D341Med (cell line): Measurements from ENCODE around the gene CDHR5.

Source experiments
- DNase-seq: peaks from one replicate; pipeline ENCODE4 v3.0.0; 2012; ENCODE audit warnings: low spot score

Gene CDHR5

DNA sequence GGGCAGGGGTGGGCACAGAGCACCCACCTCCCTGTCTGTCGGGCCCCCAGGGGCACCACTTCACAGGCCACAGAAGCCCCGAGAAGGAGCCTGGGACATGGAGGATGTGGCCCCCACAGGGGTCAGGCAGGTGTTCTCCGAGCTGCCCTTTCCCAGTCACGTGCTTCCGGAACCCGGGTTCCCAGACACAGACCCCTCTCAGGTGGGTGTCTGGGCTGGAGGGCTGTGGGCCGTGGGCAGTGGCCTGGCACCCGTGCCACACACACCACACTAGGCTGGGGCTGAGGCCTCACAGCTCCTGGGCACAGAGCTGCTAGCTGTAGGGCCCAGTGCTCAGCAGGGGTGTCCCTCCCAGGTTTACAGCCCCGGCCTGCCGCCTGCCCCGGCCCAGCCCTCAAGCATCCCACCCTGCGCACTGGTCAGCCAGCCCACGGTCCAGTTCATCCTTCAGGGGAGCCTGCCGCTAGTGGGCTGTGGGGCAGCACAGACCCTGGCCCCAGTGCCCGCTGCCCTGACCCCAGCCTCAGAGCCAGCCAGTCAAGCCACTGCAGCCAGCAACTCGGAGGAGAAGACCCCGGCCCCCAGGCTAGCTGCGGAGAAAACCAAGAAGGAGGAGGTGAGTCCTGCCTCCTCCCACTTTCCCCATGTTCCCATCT lies 14.5 kb downstream of the CDHR5 start:
- DNase-seq: no peak

DNA sequence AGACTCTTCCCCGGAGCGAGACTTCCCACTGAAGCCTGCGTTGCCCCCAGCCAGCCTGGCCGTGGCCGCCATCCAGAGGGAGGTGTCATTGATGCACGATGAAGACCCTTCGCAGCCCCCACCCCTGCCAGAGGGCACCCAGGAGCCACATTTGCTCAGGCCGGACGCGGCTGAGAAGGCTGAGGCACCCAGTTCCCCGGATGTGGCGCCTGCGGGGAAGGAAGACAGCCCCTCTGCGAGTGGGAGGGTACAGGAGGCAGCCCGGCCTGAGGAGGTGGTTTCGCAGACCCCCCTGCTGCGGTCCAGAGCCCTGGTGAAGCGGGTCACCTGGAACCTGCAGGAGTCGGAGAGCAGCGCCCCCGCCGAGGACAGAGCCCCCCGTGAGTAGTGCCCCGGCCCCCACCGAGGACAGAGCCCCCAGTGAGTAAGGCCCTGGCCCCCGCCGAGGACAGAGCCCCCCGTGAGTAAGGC lies 15.4 kb downstream of the CDHR5 start:
- DNase-seq: no peak

DNA sequence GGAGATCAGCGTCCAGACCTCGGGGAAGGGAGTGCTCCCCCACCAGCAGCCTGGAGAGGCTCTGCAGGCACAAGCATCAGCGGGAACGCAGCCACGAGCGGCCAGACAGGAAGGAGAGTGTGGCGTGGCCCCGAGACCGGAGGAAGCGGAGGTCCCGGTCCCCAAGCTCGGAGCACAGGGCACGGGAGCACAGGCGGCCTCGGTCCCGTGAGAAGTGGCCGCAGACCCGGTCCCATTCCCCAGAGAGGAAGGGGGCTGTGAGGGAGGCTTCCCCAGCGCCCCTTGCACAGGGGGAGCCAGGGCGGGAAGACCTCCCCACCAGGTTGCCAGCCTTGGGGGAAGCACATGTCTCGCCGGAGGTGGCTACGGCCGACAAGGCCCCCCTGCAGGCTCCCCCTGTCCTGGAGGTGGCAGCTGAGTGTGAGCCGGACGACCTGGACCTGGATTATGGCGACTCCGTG lies 15.9 kb downstream of the CDHR5 start:
- DNase-seq: no peak

DNA sequence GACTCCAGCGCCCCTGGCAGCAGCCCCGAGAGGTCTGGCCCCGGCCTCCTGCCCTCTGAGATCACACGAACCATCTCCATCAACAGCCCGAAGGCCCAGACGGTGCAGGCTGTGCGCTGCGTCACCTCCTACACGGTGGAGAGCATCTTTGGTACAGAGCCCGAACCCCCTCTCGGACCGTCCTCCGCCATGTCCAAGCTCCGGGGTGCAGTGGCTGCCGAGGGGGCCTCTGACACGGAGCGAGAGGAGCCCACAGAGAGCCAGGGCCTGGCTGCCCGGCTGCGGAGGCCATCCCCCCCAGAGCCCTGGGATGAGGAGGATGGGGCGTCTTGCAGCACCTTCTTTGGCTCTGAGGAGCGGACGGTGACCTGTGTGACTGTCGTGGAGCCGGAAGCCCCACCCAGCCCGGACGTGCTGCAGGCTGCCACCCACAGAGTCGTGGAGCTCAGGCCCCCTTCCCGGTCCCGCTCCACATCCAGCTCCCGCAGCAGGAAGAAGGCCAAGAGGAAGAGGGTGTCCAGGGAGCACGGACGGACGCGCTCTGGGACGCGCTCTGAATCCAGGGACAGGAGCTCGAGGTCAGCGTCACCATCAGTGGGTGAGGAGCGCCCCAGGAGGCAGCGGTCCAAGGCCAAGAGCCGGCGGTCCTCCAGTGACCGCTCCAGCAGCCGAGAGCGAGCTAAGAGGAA lies 16.6 kb downstream of the CDHR5 start:
- no peak for DNase-seq

DNA sequence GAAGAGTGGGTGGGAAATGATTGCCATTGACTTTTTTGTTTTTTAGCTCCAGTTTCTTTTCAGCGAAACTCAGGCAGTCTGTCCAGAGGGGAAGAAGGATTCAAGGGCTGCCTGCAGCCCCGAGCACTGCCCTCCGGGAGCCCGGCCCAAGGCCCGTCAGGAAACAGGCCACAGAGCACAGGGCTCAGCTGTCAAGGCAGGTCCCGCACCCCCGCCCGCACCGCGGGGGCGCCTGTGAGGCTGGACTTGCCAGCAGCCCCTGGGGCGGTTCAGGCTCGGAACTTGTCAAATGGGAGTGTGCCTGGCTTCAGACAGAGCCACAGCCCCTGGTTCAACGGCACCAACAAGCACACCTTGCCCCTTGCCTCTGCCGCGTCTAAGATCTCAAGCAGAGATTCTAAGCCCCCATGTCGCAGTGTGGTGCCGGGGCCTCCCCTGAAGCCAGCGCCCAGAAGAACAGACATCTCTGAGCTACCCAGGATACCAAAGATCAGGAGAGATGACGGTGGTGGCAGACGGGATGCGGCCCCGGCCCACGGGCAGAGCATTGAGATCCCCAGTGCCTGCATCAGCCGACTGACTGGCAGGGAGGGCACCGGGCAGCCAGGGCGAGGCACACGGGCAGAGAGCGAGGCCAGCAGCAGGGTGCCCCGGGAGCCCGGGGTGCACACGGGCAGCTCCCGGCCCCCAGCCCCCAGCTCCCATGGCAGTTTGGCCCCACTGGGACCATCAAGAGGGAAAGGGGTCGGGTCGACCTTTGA lies 17.6 kb downstream of the CDHR5 start:
- no peak for DNase-seq

DNA sequence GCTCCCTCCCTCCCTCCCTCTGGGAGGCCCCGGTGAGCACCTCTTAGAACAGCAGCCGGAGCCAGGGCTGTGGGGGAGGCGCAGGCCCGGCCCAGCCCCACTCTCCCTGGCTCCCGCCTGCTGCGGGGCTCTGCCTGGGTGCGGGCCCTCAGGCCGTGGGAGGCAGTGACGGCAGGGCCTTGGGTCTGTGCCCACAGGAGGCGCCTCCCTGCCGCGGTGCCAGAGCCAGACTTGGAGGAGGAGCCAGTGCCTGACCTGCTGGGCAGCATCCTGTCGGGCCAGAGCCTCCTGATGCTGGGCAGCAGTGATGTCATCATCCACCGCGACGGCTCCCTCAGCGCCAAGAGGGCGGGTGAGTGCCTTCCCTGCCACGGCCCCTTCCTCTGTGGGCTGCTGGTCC lies 18.5 kb downstream of the CDHR5 start:
- no peak for DNase-seq

DNA sequence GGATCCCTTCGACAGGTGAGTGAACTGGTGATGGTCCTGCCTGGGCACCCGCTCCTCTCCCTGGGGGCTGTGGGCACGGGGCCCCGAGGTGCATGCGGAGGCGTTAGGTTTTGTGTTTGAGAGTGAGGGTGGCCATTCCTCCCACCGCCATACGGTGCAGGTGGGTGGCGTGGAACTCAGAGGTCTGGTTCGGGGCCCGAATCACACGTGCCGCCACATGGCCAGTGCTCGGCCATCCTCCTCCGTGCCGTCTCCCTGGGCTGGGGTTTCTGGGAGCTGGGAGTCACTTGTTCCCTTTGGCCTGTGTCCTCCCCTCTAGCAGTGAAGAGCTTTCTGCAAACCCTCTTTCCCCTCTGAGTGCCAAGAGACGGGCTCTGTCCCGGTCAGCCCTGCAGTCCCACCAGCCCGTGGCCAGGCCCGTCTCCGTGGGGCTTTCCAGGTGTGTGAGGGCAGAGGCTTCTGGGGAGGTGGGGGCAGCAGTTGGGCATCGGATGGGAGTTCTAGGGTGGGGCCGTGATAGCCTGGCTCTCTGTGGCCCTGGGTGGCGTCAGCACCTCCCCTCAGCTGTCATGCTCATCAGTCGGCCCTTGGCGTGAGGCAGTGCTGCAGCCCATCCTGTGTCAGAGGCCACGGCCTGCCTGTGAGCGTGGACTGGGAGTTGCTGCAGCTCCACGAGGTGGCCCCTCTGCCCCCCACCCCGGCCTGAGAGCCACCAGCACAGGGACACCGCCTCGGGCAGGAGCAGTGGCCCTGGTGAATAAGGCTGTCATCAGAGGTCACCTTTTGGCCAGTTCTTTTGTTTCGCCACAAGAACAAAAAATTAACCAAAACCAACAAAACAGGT lies 19.2 kb downstream of the CDHR5 start:
- no peak for DNase-seq

DNA sequence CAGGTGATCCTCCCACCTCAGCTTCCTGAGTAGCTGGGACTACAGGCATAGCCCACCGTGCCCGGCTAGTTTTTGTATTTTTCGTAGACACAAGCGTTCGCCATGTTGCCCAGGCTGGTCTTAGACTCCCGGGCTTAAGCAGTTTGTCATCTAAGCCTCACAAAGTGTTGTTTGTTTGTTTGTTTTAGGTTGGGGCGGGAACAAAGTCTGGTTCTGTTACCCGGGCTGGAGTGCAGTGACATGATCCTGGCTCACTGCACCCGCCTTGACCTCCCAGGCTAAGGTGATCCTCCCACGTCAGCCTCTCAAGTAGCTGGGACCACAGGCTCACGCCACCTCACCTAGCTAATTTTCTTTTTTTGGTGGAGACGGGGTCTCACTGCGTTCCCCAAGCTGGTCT lies 21.6 kb downstream of the CDHR5 start:
- no peak for DNase-seq

DNA sequence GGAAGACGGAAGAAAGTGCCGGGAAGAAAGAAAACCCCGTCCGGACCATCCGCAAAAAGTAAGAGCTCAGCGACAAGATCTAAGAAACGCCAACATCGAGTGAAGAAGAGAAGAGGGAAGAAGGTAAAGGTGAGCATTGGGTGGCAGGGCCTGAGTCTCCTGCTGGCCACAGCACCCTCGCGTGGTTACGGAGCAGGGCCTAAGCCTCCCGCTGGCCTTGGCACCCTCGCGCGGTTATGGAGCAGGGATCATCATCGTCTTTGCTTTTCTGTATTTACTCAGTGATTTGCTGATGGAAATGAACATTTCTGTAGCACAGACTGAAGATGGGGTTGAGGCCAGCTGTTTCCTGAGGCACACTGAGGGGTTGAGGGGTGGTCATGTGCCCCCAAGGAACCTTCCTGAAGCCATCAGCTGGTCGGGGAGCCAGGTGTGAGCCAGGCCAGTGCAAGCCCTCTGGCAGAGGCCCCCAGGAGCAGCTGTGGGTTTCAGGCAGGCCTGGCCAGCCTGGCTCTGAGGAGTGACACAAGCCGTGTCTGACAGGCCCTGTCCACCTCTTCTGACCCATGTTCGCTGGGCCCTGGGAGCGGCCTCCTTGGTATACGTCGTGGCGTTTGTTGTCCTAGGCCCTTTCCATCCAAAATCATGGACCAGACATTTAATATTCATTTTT lies 23.0 kb downstream of the CDHR5 start:
- no peak for DNase-seq

DNA sequence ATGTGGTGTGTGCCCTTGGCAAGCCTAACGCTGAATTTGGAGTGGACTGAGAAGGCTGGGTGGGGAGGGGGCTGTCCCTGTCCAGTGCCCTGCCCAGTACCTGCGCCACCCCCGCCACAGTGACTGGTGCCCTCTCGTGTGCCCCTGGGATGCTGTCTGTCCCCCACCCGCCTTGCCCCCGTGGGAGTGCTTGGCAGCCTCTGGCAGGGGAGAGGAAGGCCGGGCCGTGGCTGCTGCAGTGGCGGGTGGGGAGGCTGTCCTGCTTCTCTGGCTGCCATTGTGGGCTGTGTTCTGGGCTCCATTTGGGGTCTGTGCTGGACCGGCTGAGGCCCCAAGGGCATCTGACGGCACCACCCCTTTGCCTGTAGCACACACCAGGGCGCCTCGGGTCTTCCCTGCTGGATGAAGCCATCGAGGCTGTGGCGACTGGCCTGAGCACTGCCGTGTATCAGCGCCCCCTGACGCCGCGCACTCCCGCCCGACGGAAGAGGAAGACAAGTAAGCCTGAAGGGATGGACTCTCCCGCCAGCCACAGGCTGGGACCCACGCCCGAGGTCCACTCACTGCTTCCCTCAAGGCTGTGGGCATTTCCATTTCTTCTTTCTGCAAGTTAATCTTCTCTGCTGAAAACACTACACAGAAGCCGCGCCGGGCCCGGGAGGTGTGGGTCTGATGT lies 26.6 kb downstream of the CDHR5 start:
- DNase-seq: no peak

DNA sequence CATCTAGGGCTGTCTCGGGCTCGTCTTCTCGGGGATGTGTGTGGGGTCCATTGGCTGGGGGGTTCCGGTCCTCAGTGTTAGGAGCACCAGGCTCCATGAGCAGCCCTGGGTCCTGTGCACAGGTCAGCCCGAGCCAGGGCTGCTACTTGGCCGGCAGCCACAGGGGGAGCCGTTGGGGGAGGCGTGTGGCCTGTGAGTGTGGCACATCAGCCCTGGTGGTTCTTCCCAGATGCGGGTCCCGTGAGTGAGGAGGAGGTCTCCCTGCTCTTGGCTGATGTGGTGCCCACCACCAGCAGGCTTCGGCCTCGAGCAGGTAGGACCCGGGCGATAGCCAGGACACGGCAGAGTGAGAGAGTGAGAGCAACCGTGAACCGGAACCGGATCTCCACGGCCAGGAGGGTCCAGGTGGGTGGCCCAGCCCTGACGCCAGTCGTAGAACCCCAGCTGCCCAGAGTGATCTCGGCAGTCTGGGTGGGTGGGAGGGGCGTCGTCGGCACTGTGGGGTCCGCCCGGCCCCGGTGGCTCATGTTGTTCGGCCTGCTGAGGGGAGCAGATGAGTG lies 27.5 kb downstream of the CDHR5 start:
- DNase-seq: peak; percentile 54

DNA sequence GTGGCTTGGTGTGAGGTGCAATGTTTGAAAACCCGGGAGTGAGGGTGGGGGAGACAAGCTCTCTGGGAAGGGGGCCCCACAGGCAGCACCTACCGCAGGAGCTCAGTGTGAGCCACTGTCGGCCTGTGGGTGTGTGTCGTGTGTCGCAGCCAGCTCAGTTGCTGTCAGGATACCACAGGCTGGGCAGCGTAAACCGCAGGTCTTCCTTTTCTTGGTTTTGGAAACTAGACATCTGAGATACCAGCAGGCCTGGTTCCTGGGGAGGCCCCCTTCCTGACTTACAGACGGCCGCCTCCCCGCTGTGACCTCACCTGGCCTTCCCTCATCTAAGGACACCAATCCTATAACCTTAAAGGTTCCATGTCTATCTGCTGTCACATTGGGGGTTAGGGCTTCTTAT lies 28.4 kb downstream of the CDHR5 start:
- DNase-seq: no peak

DNA sequence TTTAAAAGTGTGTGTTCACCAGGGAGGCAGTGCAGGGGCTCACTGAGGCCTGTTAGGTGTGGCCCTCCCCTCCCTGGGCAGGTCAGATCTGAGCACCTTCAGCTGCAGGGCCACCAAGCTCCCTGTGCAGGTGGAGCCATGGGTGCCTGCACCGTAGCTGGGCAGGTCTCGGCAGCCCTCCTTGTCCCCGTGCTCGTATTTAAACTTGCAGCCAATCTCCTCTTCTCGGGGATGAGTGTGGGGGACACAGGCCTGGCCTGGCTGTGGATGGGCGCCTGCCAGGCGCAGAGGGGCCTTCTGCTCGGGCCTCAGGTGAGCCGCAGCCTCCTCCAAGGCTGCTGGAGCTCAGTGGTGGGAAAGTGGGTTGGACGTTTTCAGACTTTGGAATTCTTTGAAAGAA lies 29.4 kb downstream of the CDHR5 start:
- no peak for DNase-seq

DNA sequence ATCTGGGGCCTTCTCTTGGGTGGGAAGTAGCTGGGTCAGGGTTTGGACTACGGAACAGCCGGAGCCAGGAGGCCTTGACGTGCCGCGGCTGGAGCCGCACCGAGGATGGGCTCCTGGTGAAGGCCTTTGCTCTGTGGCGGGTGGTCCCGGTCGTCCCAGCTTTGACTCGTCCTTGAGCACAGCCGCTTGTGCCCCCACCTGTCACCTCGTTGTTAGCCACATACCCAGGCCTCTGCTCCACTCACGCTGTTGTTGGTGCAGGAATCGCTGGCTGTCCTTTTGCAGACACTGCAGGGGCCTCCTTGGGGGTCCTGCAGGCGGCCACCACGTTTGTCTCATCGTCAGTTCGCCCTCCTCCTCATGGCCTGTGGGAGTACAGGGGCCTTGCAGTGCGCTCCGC lies 31.4 kb downstream of the CDHR5 start:
- DNase-seq: no peak

DNA sequence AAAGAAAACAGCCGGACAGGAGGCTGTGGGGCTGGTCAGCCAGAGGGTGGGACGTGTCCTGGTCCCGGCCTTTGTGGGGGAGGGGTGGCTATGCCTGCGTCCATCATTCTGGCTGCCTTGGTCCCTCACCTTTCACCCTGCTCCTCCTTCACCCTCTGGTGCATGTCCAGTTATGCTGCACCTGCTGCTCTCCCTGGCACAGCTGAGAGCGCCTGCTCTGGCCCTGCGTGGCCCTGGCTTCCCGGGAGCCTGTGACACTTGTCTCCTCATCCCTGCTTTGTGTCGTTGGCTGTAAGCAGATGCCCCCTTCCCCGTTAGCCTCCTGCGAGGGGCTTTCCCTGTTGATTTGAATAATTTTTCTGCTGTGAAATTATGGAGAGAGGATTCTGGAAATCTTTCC lies 31.8 kb downstream of the CDHR5 start:
- no peak for DNase-seq

DNA sequence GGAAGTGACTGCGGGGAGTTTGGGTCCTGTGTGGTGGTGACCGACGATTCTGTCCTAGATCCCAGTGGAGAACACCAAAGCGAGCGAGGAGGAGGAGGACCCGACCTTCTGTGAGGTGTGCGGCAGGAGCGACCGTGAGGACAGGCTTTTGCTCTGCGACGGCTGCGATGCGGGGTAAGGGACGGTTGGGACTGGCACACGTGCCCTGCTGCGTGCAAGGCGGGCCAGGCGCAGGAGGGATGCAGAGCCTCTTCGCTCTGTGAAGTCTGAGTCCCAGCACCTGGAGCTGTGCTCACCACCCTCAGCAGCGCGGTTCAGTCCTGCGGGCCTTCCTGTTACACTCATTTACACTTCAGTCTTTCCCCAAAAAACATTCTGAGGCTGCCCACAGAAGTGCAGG lies 32.3 kb downstream of the CDHR5 start:
- DNase-seq: no peak

DNA sequence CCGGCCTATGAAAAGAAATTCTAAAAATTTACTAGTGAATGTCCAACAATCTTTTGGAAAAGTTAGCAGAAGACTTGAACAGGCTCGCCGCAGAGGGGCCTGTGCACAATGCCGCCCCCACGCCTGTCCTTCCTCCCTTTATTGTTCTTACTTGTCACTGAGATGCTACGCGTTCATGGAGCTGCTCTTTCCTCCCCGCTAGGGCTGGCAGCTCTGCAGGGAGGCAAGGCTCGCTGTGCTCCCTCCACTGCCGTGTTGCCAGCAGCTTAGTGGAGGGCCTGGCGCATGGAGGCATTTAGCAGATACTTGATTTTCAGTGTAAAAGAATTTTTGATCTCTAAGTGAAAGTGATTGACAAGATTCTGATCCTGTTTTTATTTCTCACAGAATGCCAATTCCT lies 33.8 kb downstream of the CDHR5 start:
- no peak for DNase-seq

DNA sequence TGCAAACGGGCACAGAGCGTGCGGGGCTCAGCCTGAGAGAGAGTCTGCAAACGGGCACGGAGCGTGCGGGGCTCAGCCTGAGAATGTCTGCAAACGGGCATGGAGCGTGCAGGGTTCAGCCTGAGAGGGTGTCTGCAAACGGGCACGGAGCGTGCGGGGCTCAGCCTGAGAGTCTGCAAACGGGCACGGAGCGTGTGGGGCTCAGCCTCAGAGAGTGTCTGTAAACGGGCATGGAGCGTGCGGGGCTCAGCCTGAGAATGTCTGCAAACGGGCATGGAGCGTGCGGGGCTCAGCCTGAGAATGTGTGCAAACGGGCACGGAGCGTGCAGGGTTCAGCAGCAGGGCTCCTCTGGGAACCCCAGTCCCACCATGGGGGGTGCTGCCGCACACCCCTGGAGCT lies 35.0 kb downstream of the CDHR5 start:
- DNase-seq: no peak

DNA sequence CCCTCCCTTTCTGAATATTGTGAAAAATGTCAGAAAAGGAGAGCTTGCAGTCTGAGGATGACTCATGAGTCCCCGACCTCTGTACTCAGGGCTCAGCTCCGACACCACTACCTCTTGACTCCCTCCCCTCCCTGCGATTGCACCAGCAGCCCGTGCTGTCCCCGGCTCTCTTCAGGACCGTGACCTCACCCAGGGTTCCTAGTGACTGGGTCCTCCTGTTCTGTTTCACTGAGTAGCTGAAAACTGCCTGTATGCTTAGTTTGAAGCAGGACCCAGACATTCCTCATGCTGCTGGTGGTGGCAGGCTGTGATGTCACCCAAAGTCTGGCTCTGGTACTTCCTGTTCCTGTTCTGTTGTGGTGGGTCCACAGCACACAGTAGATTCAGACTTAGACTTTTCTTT lies 36.8 kb downstream of the CDHR5 start:
- no peak for DNase-seq

DNA sequence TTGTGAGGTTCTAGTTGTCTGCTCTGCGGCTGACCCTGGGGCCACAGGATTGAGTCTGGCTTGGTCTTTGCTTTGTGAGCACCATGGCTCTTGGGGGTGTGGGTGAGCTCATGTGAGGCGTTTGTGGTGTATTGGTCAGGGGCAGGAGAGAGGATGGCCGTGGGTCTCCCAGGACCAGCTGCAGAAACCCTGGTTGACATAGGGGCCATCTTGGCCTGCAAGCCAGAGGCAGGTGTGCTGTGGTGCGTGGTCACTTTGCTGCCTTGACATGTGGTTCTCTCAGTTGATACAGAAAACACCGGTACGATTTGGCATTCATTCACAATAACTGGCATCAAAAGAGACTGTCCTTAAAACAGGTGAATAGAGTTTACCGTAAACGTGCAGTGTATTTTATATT lies 37.2 kb downstream of the CDHR5 start:
- no peak for DNase-seq
